HG03469 (cell line): ENCODE data around the gene VIM.
"Not testable (repeated sequence)": the region's sequence is repeated elsewhere in the genome, so short reads cannot be mapped to it uniquely, and the experiment has no call there.

ENCODE experiments used
- ATAC-seq: cut with Tn5 transposase; IDR thresholded peaks from one replicate; pipeline ENCODE4 v1.9.1; 2021; ENCODE audit warnings: mild to moderate bottlenecking, moderate library complexity, moderate number of reproducible peaks; ENCODE audit not compliant: unreplicated experiment

VIM gene

GRCh38 chr10:17255512-17255911, 27.5 kb downstream of the VIM start:
- ATAC-seq = no peak

GRCh38 chr10:17256051-17256450, 28.0 kb downstream of the VIM start:
- no peak for ATAC-seq

- ATAC-seq = no peak
Measured at GRCh38 chr10:17256627-17257026, 28.6 kb downstream of the VIM start.

GRCh38 chr10:17257466-17258321, 29.7 kb downstream of the VIM start:
- no peak for ATAC-seq

GRCh38 chr10:17262502-17262901, 34.5 kb downstream of the VIM start:
- no peak for ATAC-seq

- ATAC-seq = no peak
Measured at GRCh38 chr10:17263580-17263979, 35.5 kb downstream of the VIM start.

GRCh38 chr10:17265468-17265867, 37.4 kb downstream of the VIM start:
- no peak for ATAC-seq

- ATAC-seq = not testable (repeated sequence)
Measured at GRCh38 chr10:17266549-17266948, 38.5 kb downstream of the VIM start.

- no peak for ATAC-seq
Measured at GRCh38 chr10:17272648-17273047, 44.6 kb downstream of the VIM start.

GRCh38 chr10:17273403-17273802, 45.4 kb downstream of the VIM start:
- no peak for ATAC-seq

GRCh38 chr10:17276756-17277424, 48.8 kb downstream of the VIM start:
- ATAC-seq = no peak

GRCh38 chr10:17278607-17279240, 50.7 kb downstream of the VIM start:
- ATAC-seq = no peak

GRCh38 chr10:17282311-17282710, 54.3 kb downstream of the VIM start:
- ATAC-seq = no peak

- no peak for ATAC-seq
Measured at GRCh38 chr10:17286562-17287550, 58.8 kb downstream of the VIM start.
